Activated CD8-positive, alpha-beta memory T cell treated with anti-CD3 and anti-CD28 coated beads for 24 hours (primary cell): ENCODE measurements around the gene MYLIP.

Experiments
- DNase-seq: peaks from one replicate; pipeline ENCODE4 v3.0.0-alpha.2; 2020

Gene MYLIP

GRCh38 chr6:16108921-16109658 lies 19.8 kb upstream of the MYLIP start:
- DNase-seq: no peak

- DNase-seq: no peak
Measured at GRCh38 chr6:16109659-16110305, 19.1 kb upstream of the MYLIP start.

- no peak for DNase-seq
Measured at GRCh38 chr6:16118825-16119224, 10.1 kb upstream of the MYLIP start.

GRCh38 chr6:16121339-16121738 lies 7.5 kb upstream of the MYLIP start:
- no peak for DNase-seq

- no peak for DNase-seq
Measured at GRCh38 chr6:16122197-16122596, 6.7 kb upstream of the MYLIP start.

GRCh38 chr6:16124198-16125180 lies 4.4 kb upstream of the MYLIP start:
- no peak for DNase-seq

GRCh38 chr6:16126056-16126455 lies 2.8 kb upstream of the MYLIP start:
- no peak for DNase-seq

GRCh38 chr6:16126861-16127260 lies 2.0 kb upstream of the MYLIP start:
- no peak for DNase-seq

GRCh38 chr6:16127471-16127870 lies 1.4 kb upstream of the MYLIP start:
- DNase-seq: no peak

- DNase-seq: peak; percentile 70
Measured at GRCh38 chr6:16129623-16130401, 926 bp downstream of the MYLIP start.

- DNase-seq: no peak
Measured at GRCh38 chr6:16130437-16130891, 1.6 kb downstream of the MYLIP start.

- no peak for DNase-seq
Measured at GRCh38 chr6:16130932-16131387, 2.1 kb downstream of the MYLIP start.

- DNase-seq: no peak
Measured at GRCh38 chr6:16132909-16133308, 4.0 kb downstream of the MYLIP start.

- DNase-seq: no peak
Measured at GRCh38 chr6:16134430-16134829, 5.5 kb downstream of the MYLIP start.

- no peak for DNase-seq
Measured at GRCh38 chr6:16135066-16135465, 6.2 kb downstream of the MYLIP start.

- DNase-seq: no peak
Measured at GRCh38 chr6:16136091-16136490, 7.2 kb downstream of the MYLIP start.

- DNase-seq: no peak
Measured at GRCh38 chr6:16136621-16137450, 8.0 kb downstream of the MYLIP start.

GRCh38 chr6:16137451-16137801 lies 8.5 kb downstream of the MYLIP start:
- no peak for DNase-seq

GRCh38 chr6:16139556-16139955 lies 10.7 kb downstream of the MYLIP start:
- DNase-seq: no peak

- DNase-seq: no peak
Measured at GRCh38 chr6:16140607-16141006, 11.7 kb downstream of the MYLIP start.

- DNase-seq: no peak
Measured at GRCh38 chr6:16141514-16141913, 12.6 kb downstream of the MYLIP start.

GRCh38 chr6:16145038-16145437 lies 16.2 kb downstream of the MYLIP start:
- DNase-seq: no peak
